ENCODE results near the gene TAS2R4.
"Not testable (repeated sequence)": the region's sequence is repeated elsewhere in the genome, so short reads cannot be mapped to it uniquely, and the experiment has no call there.

The TAS2R4 gene, protein sequence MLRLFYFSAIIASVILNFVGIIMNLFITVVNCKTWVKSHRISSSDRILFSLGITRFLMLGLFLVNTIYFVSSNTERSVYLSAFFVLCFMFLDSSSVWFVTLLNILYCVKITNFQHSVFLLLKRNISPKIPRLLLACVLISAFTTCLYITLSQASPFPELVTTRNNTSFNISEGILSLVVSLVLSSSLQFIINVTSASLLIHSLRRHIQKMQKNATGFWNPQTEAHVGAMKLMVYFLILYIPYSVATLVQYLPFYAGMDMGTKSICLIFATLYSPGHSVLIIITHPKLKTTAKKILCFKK

DNA sequence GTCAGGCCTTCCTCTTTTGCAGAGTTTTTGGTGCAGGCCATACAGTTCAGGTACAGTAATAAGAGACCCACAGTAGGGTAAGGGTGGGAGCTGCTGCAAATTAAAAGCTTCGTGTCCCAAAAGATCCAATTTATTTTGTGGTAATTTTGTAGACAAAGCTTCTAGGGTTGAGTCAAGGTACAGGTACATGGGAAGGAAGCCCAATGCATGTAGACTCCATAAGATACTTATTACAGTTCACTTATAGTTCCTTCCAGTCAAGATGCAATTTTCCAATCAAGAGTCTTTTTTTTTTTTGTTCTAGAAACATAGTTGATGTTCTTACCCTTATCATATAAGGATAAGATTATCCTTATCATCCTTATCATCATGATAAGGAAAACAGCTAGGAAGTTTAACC, at the start of gene TAS2R4:
Gene TAS2R4 (plus strand): TSS at position 301 of the 400 bp plus-strand sequence. CDS start 1,815 bp downstream, outside the sequence.
- no peak for DNase-seq

- no peak for DNase-seq
Measured at GRCh38 chr7:141729020-141729419, 47.5 kb upstream of the TAS2R4 start.

DNA sequence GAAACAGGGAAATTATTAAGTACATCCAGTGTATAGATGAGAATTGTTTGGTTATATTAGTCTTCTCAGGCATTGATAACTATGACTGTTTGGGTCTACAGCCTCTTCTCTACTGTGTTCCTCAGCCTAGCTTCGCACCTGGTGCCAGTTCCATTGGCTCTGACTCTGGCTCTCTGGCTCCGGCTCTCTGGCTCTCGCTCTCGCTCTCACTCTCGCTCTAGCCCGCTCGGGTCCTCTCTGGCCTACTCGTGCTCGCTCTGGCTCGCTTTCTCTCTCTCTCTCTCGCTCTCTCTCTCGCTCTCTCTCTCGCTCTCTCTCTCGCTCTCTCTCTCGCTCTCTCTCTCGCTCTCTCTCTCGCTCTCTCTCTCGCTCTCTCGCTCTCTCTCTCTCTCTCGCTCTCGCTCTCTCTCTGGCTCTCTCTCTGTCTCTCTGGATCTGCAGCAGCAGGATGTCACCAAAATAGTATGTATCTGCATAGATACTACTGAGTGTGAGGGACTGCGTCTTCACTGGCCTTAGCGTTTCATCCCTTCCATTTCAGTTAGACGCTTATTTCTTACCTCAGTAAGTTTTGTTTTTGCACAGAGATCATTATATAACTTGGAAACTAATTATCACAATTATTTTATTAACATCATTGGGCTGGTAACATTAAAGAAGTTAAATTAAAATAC, 44.9 kb upstream of the TAS2R4 start:
- DNase-seq = no peak

GRCh38 chr7:141737118-141737835, 39.2 kb upstream of the TAS2R4 start:
- DNase-seq = no peak

- DNase-seq = peak; percentile 95
Measured at GRCh38 chr7:141737836-141738591, 38.5 kb upstream of the TAS2R4 start, which contains the start of gene SSBP1. SSBP1 (plus strand) TSS chr7:141738358; CDS start chr7:141739167, 809 bp downstream.

DNA sequence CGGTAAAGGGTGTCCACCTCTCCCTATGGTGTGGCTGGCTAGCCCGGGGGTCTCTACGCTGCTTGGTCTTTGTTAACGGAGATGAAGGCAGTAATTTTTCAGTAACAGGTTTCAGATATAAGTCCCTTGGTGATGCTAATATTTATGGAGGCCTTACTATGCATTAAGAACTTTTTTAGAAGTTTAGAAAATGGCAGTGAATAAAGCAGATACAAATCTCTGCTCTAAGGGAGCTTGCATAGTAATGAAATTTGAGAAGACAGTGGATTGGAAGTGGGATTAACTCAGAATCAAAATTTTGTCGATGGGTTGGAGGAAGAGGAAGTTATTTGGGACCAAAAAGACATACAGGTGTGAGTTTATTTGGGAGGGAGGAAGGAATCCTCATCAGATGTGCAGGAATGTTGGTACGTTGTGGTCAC, 37.9 kb upstream of the TAS2R4 start:
- DNase-seq = no peak

- DNase-seq = no peak
Measured at GRCh38 chr7:141739250-141739649, 37.2 kb upstream of the TAS2R4 start.

DNA sequence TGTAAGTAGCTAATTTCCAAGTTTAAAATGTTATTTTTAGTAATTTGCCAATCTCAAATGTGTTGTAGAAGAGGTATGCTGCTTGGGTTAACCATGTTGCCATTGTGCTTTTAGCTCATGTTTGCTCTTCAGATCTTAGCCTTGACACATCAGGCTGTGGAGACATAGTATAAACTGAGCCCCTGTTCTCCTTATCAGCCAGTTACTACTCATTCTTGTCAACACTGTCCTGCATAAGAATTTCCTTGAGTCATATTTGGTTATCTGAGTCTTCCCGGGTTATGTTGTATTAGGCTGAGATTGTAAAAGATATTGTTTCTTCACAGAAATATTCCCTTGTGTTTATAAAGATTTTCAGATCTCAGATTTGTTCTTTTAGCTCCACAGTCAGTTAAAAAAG, 34.2 kb upstream of the TAS2R4 start:
- no peak for DNase-seq

GRCh38 chr7:141744131-141744530, 32.3 kb upstream of the TAS2R4 start:
- DNase-seq = no peak

DNA sequence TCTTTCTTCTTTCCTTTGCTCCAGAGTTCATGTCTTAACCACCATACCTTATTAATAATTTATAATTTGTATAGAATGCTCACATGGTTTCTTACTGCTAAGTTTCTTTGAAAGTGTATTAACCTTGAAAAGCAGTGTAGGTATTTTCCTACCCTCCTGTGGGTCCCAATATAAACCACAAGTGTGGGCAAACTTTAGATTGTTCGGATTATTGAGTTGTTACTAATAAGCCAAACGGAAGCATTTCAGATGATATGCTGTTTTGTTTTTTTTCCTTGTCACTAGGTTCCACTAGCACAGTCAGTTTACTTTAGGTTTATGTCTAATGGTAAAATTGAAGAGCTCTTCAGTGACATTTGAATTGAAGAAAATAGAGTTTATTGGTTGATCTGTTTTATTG, 28.1 kb upstream of the TAS2R4 start:
- no peak for DNase-seq

- DNase-seq = peak; percentile 32
Measured at GRCh38 chr7:141751904-141752303, 24.6 kb upstream of the TAS2R4 start.

DNA sequence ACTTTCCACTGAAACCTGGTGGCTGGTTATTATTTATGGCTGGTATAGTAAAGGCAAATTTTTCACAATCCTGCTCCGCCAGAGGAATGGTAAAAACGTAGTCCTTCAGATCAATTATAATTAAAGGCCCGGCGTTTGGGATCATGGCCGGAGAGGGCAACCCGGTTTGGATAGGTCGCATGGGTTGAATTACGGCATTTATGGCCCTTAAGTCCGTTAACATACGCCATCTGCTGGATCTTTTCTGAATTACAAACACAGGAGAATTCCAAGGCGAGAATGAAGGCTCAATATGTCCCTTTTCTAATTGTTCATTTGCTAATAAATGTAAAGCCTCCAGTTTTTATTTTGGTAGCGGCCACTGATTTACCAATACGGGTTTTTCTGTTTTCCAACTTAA, 23.8 kb upstream of the TAS2R4 start:
- DNase-seq = no peak

DNA sequence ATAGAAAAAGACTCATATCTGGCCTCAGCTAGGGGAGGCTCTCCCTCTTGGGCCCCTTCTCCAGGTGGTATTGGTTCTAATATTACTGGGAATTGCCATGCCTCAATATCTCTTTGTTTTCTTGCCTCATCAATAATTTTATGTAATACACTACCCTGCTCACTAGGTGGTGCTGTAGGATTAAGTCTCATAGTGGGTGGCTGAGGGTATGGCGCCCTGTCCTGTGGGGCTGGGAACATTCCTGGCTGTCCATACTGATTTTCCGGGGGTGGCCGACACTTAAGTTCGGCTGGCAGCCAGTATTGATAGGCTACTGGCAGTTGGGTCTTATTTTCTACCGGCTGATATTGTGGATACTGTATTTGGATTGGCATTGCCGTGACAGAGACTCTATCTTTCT, 21.5 kb upstream of the TAS2R4 start:
- DNase-seq = peak; percentile 17

DNA sequence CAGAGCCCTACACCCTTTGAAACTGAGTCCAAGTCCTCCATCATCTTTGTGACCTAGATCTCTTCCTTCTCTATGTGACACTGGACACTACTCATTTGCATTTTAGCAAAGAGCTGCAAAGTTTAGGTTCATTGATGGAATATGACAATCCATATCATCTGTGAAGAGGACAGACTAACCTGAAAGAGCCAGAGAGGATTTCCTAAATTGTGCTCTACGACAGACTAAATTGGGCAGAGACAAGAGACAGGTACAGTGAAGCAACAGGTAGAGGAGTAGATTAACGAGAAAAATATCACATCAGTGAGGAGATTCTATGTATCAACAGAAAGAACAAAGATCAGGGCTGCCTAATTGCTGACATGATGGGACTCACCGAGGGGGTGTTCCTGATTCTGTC, 12.7 kb upstream of the TAS2R4 start, which contains the start of gene TAS2R3:
Gene TAS2R3 (plus strand): TSS at position 301 of the 400 bp plus-strand sequence. CDS start 62 bp downstream, at position 363.
- no peak for DNase-seq

GRCh38 chr7:141770083-141770583, 6.3 kb upstream of the TAS2R4 start:
- not testable (repeated sequence) for DNase-seq

DNA sequence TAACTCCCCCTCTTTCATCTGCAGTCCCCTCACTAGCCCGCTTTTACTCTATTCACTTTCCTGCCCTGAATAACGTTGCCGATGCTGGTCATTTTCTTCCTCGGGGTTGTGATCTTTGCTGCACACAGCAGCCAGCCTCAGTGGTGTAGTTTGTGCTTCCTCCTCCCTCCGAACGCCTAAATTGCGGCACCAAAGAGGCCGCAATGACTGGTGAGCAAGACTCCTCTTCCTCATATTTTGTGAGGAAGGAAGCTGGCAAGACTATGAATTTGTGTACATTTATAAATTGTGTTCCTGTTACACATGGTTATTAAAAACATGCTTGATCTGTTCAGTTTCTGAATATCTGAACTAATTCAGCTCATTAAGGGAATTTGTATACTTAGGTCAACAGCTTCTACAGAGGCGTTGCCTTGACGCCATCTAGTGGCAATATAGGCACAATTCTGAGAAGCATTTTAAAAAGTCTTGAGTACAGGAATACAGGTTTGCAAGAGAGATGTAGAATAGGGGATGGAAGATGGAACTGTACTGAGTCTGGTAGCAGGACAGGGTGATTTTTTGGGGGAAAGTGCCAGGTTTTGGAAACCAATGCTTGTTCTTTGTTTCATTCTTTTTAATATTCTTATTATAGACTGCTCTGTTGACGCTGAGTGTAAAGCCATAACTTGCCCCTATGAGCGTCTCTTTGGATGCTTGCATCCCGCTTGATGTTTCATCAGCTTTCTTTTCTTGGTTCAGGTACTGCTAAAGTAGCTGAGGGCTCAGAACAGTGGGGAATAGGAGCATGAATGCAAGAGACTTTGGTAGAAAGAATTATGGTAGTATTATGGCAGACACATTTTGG, 9.5 kb downstream of the TAS2R4 start:
- peak; percentile 21 for DNase-seq

- no peak for DNase-seq
Measured at GRCh38 chr7:141788296-141788695, 11.8 kb downstream of the TAS2R4 start.

DNA sequence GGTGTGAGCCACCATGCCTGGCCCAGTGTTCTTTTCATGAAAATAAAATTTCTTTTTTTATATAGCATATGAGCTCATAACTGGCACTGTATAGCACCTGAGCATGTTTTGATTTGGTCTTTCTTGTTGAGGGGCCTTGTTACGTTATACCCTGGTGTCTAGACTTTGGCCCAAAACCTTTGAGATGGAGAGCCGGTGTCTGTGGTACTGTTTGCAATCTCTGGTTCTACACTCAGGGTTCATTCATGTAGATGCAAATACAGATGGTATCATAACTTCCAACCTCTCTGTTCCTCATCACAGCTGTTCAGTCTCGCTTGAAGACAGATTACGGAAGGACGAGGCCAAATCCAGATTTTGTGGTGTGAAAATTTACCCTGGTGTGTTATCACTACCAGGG, 13.4 kb downstream of the TAS2R4 start, which contains the start of gene TAS2R5:
Gene TAS2R5 (plus strand): TSS at position 301 of the 400 bp plus-strand sequence. CDS start 145 bp downstream, outside the sequence.
- DNase-seq = no peak

- no peak for DNase-seq
Measured at GRCh38 chr7:141792526-141792925, 16.1 kb downstream of the TAS2R4 start.

- no peak for DNase-seq
Measured at GRCh38 chr7:141820067-141820466, 43.6 kb downstream of the TAS2R4 start.

GRCh38 chr7:141822432-141822831, 46.0 kb downstream of the TAS2R4 start:
- not testable (repeated sequence) for DNase-seq

Data from NCI-H226 (cell line).